HEK293T (cell line): ENCODE results near the gene FARP1.

ENCODE experiments used
- ARNT ChIP-seq: fragments of 450-650 bp; IDR thresholded peaks from 2 replicates; pipeline ENCODE4 v1.6.1; 2017; ENCODE audit warnings: mild to moderate bottlenecking
- BHLHE40 ChIP-seq: fragments of 450-650 bp; IDR thresholded peaks from 2 replicates; pipeline ENCODE4 v1.6.1; 2016; ENCODE audit warnings: mild to moderate bottlenecking, moderate library complexity, borderline replicate concordance
- CTBP1 ChIP-seq: fragments of 450-650 bp; IDR thresholded peaks from 2 replicates; pipeline ENCODE4 v1.6.1; 2016; ENCODE audit warnings: borderline replicate concordance
- ELF4 ChIP-seq: fragments of 450-650 bp; IDR thresholded peaks from 2 replicates; pipeline ENCODE4 v1.6.1; 2017; ENCODE audit warnings: antibody characterized with exemption
- FOXA1 ChIP-seq: fragments of 450-650 bp; IDR thresholded peaks from 2 replicates; pipeline ENCODE4 v1.6.1; 2016; ENCODE audit warnings: mild to moderate bottlenecking
- FOXM1 ChIP-seq: fragments of 450-650 bp; IDR thresholded peaks from 2 replicates; pipeline ENCODE4 v1.6.1; 2017; ENCODE audit warnings: mild to moderate bottlenecking, borderline replicate concordance
- L3MBTL2 ChIP-seq: fragments of 450-650 bp; conservative IDR thresholded peaks from 2 replicates; pipeline ENCODE4 v1.6.1; 2016; ENCODE audit warnings: mild to moderate bottlenecking
- SP1 ChIP-seq: fragments of 450-650 bp; IDR thresholded peaks from 2 replicates; pipeline ENCODE4 v1.6.1; 2017
- SUZ12 ChIP-seq: fragments of 450-650 bp; IDR thresholded peaks from 2 replicates; pipeline ENCODE4 v1.6.1; 2016; ENCODE audit warnings: mild to moderate bottlenecking
- ZNF384 ChIP-seq: fragments of 450-650 bp; IDR thresholded peaks from 2 replicates; pipeline ENCODE4 v1.6.1; 2016

DNA sequence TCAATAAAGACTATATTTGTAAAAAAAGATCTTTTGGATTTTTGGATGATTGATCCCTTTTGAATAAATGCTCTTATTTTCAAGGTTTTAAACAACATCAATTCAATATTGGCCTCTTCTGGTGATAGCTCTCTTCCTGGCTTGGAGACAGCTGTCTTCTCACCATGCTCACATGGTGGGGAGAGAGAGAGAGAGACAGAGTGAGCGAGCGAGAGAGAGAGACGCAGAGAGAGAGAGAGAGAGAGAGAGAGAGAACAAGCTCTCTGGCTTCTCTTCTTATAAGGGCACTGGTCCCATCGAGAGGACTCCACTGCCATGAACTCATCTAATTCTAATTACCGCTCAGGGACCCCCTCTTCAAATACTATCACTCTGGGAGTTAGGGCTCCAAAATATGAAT lies 32.1 kb upstream of the FARP1 start:
- TF ChIP-seq FOXM1 (no peak), ARNT (no peak), CTBP1 (no peak), FOXA1 (no peak), SP1 (no peak), BHLHE40 (no peak), ELF4 (no peak), ZNF384 (no peak), L3MBTL2 (no peak), SUZ12 (no peak)
